Tibial nerve (tissue), 4 donors: ENCODE measurements around the gene SPDYE5. TPM values are rescaled to one million over a fixed set of nuclear protein-coding genes. Genes with fewer than 3 reads are reported as not detected.

Experiments used
- small RNA-seq: library from RNA; depleted of rRNA; stranded (forward); fragments of <200 nt; gene quantifications from one replicate; pipeline ENCODE3, GENCODE V24; 2016
- total RNA-seq, 4 donors: library from RNA; depleted of rRNA; stranded (reverse); fragments of >200 nt; gene quantifications; one replicate each; pipeline ENCODE4 v1.1.0, GENCODE V29; 2016

Gene SPDYE5
- total RNA-seq, 4 donors from 2014 or later, result not detected

Small RNA genes lying within 50 kb of the gene (small RNA-seq; reads per million reads assigned to genes)
- gene AC211429.1, result not detected
- gene RF00019, result not detected

Other genes with a start within 250 kb of the SPDYE5 start
- gene TRIM73, start 96.7 kb upstream of the SPDYE5 start, total RNA-seq, result 1 to 10 TPM; 2.8 to 9.3 (median 4.6) TPM
- gene POM121C, start 6.0 kb upstream of the SPDYE5 start, total RNA-seq, result 10 to 100 TPM in 3 of 4 donors, 1 to 10 TPM in 1; 9.4 to 28.5 (median 21.1) TPM
- gene HIP1, start 246.6 kb downstream of the SPDYE5 start, total RNA-seq, result 10 to 100 TPM; 43.2 to 59.7 (median 49.8) TPM